ENCODE results near the gene NR4A3. TPM values are rescaled to one million over a fixed set of nuclear protein-coding genes. Genes with fewer than 3 reads are reported as not detected.

Gene NR4A3
- total and polyA plus RNA-seq, 9 of the 15 experiments (the other 6 are each of a cell fraction or from before 2014, with no cell fraction given) = 0.04 to 0.07 TPM; not detected in 7

DNA sequence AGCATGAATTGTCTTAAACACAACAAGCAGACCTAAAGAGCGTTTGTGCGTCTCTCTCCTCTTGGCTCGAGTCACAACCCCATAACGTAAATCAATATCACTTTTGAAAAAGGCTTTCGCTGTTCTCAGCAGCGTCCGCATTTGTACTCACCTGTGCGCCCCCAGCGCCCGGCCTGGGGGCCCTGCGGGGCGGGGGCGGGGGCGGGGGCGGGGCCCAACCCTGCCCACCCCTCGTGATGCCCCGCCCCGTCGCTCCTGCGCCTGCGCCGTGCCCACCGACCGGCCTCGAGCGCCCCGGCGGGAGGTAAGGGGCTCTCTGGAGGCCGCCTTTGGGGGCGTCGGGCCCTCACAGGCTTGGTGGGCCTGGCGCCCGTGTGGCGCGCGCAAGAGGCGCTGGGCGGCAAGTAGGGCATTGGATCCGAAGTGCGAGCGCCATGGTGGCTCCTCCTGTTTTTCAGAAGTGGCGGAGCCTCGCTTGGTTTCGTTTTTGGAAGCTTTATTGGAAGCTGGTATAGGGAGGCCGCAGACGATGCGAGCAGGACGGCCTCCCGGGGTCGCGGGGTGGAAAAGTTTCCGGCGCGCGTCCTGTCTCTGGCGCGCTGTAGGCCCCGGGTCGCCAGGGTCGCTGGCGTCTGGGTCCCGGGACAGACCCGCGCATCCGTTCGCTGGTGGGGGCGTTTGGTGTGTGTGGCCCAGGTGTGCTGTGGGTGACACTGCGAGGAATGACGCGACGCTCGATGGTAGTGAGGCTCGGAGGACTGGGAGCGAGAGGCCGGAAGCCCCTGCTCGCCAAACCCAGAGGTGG, 84.9 kb downstream of the NR4A3 start, which contains the start of gene STX17 (continued):
- TF ChIP-seq MCM5 (IDR thresholded peaks at IDR 0.05; ENCODE audit: low read depth) (no peak), NUFIP1 (IDR thresholded peaks at IDR 0.05; ENCODE audit: partially characterized antibody) (no peak), GATAD2A (IDR thresholded peaks at IDR 0.05) (peak; percentile 58), SIN3B (IDR thresholded peaks at IDR 0.05; ENCODE audit: low read depth) (no peak), MYC (IDR thresholded peaks at IDR 0.05; ENCODE audit: low read depth, low read length) (no peak), MYC (CRISPR knock-in tag; IDR thresholded peaks at IDR 0.05; ENCODE audit: borderline replicate concordance, low read depth) (peak; percentile 39; the same call in 1 of the 2 replicates), MAFF (IDR thresholded peaks at IDR 0.05; ENCODE audit: low read length) (no peak), KDM5B (IDR thresholded peaks at IDR 0.05; ENCODE audit: insufficient replicate concordance, low read depth, low read length) (peak; percentile 44), SRSF1 (IDR thresholded peaks at IDR 0.05; ENCODE audit: low read depth, low read length) (no peak), SAFB (IDR thresholded peaks at IDR 0.05; ENCODE audit: borderline replicate concordance, low read depth, low read length) (0 out of 2 replicates have a peak, but pooled peaks have one; percentile 11), BRD4 (IDR thresholded peaks at IDR 0.05) (no peak), TFAM (CRISPR knock-in tag; conservative IDR thresholded peaks at IDR 0.05) (no peak), JUN (IDR thresholded peaks at IDR 0.05; ENCODE audit: borderline replicate concordance, low read depth, low read length) (no peak), JUN (CRISPR knock-in tag; IDR thresholded peaks at IDR 0.05; ENCODE audit: borderline replicate concordance) (no peak), PPARD (CRISPR knock-in tag; IDR thresholded peaks at IDR 0.05) (no peak), PHF21A (IDR thresholded peaks at IDR 0.05; ENCODE audit: borderline replicate concordance, low read depth) (no peak), CCAR2 (IDR thresholded peaks at IDR 0.05; ENCODE audit: low read depth, low read length) (no peak), RUNX1 (IDR thresholded peaks at IDR 0.05; ENCODE audit: low read depth) (no peak), NFIC (IDR thresholded peaks at IDR 0.05) (no peak), NCOA1 (IDR thresholded peaks at IDR 0.05; ENCODE audit: low read depth) (no peak), ZNF583 (CRISPR knock-in tag; IDR thresholded peaks at IDR 0.05) (no peak)
- TF ChIP-seq, protein P1, sequence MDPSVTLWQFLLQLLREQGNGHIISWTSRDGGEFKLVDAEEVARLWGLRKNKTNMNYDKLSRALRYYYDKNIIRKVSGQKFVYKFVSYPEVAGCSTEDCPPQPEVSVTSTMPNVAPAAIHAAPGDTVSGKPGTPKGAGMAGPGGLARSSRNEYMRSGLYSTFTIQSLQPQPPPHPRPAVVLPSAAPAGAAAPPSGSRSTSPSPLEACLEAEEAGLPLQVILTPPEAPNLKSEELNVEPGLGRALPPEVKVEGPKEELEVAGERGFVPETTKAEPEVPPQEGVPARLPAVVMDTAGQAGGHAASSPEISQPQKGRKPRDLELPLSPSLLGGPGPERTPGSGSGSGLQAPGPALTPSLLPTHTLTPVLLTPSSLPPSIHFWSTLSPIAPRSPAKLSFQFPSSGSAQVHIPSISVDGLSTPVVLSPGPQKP (CRISPR knock-in tag; IDR thresholded peaks at IDR 0.05) = no peak
- TF ChIP-seq, protein P2, sequence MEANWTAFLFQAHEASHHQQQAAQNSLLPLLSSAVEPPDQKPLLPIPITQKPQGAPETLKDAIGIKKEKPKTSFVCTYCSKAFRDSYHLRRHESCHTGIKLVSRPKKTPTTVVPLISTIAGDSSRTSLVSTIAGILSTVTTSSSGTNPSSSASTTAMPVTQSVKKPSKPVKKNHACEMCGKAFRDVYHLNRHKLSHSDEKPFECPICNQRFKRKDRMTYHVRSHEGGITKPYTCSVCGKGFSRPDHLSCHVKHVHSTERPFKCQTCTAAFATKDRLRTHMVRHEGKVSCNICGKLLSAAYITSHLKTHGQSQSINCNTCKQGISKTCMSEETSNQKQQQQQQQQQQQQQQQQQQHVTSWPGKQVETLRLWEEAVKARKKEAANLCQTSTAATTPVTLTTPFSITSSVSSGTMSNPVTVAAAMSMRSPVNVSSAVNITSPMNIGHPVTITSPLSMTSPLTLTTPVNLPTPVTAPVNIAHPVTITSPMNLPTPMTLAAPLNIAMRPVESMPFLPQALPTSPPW (CRISPR knock-in tag; IDR thresholded peaks at IDR 0.05) = peak; percentile 96
